OCI-M2 (cell line): ENCODE data around the gene ZFAND2B.
"Not testable (repeated sequence)": the region's sequence is repeated elsewhere in the genome, so short reads cannot be mapped to it uniquely, and the experiment has no call there.

ENCODE experiments used
- DNase-seq: peaks from one replicate; lab custom pipeline; 2025; ENCODE audit not compliant: unreplicated experiment; lab: John Stamatoyannopoulos, UW

The ZFAND2B gene

DNA sequence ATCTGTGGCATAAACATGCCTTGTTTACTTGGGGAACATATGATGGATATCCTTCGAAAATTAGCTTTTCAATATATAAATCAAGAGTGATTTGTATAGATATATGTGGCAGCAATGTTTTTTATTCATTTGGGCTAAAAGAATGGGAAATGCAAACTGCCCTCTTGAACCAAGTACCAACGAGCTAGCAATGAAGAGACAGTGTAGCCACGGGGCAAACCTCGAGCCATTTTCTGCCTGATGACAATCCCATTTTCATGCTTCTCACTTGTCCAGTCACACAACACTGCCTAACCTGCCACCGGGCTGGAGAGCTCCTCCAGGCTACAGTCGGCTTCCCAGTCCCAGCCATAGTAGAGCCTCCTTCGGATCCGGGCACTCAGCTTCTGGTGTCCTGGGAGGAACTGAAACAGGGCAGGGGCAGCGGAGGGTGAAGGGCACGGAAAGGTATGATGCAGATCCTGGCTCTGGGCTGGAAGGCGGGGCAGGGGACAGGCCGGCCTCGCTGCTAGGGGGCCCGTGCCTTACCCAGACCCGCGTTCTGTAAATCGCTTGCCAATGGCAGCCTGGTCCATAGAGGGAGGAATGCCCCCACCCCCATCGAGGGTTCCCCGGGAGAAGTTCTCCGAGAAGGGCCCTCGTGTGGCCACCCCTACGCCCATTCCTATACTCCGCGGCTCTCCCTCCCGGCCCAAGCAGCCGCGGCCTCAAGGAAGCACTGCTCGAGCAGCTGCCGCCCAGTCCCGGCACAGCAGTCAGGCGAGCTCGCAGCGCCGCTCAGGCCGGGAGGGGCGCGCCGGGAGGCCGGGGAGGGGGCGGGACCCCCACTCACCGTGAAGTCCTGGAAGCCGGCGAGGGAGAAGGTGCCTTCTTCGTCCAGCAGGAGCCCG lies 30.4 kb upstream of the ZFAND2B start:
- no peak for DNase-seq

DNA sequence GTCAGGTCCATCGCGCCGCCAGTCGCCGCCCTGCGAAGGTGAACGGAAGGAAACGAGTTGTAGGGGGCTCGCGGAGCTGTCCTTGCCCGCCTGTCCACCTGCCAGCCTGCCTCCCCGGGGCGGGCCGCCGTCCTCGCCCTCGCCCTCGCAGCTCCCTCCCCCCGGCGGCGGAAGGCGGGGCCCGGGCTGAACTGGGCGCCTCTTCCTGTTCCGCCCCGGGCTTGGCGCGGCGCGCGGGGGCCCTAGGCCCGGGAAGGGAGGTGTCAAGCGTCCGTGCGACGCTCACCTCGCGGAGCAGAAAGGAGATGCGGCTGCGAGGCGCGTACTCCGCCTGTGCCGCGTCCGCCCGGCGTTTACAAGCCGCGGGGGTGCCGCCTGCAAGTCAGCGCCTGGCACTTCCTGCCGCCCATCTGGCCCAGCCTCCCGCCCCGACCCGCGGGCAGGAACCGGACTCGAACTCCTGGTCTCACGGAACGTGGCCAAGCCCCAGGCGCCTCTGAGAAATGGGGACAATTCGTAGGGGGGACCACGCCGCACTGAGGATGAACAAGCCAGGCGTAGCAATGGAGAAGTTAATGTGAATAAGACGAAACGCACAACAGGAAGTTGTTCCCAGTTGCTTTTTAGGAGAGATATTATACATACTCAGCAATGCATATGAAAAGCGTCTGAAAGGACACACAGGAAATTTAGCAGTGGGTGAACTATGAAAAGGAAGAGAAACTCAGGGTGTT lies 29.6 kb upstream of the ZFAND2B start, which contains the start of gene CNPPD1:
Gene CNPPD1, minus strand, starts transcription at position 108 of the 734 bp plus-strand sequence. Its CDS starts 97 bp downstream, at position 11.
- no peak for DNase-seq

DNA sequence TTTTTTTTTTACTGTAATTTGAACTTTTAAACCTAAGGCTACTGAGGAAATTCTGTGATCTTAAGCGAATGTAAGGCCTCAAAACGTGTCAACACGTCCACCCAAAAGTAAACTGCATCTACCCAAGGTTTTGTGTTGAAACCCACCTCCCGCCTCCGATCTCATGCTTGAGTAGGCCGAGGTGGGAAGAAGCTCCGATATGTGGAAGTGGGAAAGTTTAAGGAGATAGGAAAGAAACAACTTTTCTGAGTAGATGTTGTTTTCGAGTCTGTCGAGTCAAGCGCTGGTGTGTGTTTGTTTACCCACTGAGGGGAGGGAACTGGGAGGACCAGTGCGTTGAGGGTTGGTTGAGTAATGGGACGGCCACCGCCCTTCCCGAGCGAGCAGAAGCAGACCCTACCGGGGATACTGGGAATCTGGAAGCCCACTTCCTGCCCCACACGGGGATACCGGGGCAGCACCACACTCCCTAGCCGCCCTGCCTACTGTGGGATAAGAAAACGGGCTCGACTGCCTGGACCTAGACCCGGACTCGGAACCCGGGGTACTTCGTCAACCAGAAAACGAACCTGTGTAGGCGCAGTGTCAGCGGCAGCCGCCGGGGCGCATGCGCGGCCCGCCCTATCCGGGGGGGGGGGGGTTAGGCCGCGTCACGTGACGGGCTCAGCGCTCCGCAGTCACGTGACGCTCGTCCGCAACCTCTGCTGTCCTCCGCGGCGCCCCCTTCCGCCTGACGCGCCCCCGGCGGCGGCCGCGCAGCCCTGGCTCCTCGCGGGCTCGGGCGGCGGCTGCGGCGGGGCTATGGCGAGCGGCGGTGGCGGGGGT lies 28.8 kb upstream of the ZFAND2B start, which contains the start of gene RETREG2:
Gene RETREG2, plus strand, starts transcription at position 724 of the 825 bp plus-strand sequence. Its CDS starts 78 bp downstream, at position 802.
- DNase-seq, result peak; percentile 16

DNA sequence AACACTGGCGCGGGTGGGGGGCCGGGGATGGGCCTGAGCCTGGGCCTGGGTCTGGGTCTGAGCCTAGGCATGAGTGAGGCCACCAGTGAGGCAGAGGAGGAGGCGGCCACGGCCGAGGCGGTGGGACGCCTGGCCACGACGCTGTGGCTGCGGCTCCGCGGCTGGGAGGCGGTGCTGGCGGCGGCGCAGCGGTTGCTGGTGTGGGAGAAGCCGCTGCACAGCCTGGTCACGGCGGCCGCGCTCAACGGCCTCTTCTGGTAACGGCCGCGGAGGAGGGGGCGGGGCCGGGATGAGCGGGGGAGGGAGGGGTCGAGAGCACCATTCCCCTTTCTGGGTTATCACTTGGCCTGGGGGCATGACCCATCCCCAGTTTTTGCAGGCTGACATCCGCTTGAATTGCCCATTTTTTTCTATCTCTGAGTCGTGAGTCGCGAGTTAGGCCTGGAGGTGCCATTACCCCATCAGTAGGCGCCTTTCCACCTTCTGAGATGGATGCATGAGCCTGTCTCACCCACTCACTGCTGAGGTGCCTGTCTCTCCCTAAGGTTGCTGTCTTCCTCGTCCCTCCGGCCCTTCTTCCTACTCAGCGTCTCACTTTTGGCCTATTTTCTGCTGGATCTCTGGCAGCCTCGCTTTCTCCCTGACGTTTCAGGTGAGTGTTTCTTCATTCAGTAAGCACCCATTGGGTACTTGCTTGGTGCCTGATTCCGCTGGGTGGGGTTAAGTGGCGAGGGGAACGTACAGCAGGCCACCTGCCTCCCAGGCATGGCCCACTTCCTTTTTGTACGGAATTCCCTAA lies 28.0 kb upstream of the ZFAND2B start:
- peak; percentile 8 for DNase-seq

DNA sequence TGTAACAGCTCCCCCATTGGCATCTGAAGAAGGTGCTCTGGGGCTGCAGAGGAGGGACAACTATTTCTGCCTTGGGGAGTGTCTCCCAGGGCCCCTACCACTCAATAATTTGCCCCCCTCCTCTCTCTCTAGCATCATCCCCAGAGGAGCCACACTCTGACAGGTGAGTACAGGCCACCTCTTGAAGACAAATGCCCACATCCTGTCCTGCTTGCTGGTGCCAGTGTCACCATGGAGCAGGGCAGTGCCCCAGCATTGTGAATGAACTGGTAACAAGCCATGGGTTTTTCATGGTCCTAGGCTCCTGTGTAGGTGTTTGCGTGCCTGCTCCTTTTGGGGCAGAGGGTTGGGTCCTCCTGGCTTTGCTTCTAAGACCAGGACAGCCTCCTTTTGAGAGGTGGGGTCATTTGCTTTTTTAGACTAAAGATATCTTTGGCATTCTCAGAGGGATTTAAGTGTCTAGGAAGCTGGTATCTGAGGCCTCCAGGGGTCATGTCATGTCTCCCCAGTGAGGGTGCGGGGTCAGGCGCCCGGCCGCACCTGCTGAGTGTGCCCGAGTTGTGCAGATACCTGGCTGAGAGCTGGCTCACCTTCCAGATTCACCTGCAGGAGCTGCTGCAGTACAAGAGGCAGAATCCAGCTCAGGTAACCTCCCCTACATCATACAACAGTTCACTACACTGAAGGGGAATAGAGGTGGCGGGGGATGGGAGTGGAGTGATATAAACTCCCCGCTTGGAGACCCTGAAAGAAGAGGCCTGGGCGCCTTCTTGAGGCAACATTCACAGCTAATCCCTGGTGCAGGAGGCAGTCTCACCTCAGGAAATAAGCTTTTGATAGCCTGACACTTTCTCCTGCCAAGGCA lies 26.7 kb upstream of the ZFAND2B start:
- no peak for DNase-seq

DNA sequence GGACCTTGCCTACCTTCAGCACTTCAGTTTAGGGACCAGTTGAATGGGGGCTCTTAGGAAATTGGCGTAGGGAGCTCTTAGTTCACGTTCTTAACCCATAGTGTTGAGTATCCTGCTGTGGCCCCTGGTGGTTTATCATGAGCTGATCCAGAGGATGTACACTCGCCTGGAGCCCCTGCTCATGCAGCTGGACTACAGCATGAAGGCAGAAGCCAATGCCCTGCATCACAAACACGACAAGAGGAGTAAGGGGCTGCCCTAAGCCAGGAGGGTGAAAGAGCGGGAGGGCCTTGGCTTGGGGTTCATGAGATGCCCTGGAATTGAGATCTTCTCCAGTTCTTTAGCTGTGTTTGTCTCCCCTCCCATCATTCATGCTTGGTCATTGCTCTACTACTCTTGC lies 25.6 kb upstream of the ZFAND2B start:
- DNase-seq, result no peak

DNA sequence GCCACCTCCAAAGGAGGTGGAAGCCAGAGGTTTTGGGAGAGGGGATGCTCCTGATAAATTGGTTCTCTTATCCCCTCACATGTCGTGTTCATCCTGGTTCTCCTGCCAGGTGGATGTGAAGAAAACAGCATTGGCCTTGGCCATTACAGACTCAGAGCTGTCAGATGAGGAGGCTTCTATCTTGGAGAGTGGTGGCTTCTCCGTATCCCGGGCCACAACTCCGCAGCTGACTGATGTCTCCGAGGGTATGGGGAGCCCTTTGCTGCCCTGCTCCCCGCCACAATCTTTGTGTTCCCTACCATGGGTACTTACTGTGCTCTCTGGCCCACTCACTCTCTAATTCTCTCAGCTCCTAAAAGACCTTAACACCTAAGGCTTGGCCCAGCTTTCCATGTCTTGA lies 25.1 kb upstream of the ZFAND2B start:
- DNase-seq, result no peak

DNA sequence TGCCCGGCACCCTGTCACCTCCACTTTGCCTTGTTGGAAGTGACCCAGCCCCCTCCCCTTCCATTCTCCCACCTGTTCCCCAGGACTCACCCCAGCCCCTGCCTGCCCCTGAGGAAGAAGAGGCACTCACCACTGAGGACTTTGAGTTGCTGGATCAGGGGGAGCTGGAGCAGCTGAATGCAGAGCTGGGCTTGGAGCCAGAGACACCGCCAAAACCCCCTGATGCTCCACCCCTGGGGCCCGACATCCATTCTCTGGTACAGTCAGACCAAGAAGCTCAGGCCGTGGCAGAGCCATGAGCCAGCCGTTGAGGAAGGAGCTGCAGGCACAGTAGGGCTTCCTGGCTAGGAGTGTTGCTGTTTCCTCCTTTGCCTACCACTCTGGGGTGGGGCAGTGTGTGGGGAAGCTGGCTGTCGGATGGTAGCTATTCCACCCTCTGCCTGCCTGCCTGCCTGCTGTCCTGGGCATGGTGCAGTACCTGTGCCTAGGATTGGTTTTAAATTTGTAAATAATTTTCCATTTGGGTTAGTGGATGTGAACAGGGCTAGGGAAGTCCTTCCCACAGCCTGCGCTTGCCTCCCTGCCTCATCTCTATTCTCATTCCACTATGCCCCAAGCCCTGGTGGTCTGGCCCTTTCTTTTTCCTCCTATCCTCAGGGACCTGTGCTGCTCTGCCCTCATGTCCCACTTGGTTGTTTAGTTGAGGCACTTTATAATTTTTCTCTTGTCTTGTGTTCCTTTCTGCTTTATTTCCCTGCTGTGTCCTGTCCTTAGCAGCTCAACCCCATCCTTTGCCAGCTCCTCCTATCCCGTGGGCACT lies 24.0 kb upstream of the ZFAND2B start:
- DNase-seq, result no peak

DNA sequence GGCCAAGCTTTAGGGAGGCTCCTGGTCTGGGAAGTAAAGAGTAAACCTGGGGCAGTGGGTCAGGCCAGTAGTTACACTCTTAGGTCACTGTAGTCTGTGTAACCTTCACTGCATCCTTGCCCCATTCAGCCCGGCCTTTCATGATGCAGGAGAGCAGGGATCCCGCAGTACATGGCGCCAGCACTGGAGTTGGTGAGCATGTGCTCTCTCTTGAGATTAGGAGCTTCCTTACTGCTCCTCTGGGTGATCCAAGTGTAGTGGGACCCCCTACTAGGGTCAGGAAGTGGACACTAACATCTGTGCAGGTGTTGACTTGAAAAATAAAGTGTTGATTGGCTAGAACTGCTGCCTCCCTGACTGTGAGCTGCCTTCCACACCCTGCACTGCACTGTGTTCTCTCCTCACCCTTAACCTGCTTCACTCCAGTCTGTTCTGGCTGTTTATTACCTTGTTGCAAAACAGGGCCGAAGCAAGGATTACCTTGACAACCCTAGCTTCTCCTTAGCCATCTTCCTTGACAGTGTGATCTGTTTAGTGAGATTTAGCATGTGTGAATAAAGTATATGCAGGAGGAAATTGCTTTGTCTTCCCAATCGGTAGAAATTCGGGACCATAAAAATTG lies 23.3 kb upstream of the ZFAND2B start:
- DNase-seq, result no peak

DNA sequence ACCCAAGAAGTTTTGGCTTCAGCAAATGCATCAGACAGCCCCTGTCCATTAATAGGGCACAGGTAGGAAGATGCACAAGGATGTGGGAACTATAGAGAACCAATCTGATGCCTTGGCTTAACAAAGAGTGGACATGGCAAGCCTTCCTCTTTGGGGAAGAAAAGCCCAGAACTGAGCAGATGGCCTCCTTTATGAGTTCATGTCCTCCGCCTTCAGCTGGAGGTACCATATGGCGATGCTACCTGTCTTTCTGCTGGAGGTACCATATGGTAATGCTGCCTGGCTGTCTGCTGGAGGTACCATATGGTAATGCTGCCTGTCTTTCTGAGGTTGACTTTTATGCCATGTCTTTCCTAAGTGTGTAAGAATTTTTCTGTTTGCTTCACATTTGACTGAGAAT lies 22.5 kb upstream of the ZFAND2B start:
- DNase-seq, result no peak

DNA sequence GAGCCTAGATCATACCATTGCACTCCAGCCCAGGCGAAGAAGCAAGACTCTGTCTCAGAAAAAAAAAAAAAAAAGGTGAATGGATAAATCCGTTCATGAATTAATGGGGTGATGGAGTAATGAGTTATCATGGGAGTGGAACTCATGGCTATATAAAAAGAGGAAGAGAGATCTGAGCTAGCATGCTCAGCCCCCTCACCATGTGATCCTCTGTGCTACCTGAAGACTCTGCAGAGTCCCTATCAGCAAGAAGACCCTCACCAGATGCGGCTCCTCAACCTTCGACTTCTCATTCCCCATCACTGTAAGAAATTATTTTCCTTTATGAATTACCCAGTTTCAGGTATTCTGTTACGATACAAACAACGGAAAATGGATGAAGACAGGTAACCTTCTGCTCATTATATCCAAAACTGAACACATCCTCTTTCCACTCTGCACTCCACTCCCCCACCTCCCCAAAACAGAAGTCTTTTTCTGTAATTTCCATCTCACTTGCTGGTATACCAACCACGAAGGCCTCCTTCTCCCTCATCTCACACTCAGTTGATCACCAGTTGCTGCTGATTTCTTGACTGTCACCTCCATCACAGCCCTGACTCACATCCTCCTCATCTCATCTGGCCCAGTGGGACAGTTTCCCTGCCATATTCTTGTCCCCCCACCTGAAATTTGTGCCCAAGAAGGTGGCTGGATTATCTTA lies 19.7 kb upstream of the ZFAND2B start:
- DNase-seq, result no peak

DNA sequence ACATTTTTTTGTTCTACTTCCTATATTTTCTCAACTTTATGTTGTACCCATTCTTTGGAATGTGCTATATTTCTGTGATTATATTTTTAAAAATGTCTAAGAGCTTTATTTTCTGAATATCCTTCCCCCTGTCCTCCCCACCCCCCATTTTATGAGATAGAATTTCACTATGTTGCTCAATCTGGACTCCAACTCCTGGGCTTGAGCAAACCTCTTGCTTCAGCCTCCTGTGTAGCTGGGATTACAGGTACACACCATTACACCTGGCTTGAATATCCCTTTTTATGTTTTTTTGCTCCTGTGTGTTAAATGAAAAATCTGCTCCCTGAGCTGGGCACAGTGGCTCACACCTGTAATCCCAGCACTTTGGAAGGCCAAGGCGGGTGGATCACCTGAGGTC lies 9.2 kb upstream of the ZFAND2B start:
- no peak for DNase-seq

DNA sequence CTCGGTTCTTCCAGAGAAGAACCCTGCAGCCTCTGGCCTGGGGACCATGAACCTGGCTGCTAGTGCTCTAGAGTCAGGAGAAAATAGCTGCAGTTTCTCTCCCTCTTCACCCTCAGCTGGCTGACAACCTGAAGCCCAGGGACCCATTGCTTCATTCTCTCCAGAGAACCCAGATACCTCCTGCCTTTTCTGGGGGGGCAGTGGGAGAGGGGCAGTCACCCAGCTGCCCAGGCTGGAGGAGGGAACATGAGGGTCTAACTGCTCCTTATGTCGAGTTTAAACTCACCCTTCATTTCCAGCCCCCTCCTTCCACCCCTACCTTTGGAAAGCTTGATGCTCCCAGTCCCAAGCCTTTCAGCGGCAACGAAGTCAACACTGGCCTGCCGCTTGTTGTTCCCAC lies 7.6 kb upstream of the ZFAND2B start:
- DNase-seq, result no peak

DNA sequence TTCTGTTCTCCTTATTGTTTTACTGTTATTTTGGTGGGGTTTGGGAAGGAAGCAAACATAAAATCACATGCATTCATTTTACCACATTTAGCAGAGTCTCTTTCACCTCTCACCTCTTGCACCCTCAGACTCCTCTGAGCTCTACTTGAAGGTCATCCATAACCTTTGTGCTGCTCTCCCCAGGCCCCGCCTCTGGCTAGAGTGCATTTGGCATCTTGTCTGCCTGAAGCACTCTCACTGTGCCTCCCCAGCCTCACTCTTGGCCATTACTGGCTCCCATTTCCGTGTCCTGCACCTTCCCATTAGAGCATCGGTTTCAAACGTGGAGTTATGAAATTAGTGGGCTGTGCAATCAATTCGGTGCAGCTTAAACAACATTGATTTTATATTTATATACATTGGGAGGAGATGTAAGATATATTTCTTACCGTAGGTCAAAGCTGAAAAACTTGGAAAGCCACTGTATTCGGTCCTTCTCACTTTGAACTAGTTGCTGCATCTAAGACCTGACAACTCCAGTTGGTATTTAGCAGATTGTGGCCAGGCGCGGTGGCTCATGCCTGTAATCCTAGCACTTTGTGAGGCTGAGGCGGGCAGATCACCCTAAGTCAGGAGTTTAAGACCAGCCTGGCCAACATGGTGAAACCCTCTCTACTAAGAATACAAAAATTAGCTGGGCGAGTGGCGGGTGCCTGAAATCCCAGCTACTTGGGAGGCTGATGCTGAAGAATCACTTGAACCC lies 6.9 kb upstream of the ZFAND2B start:
- no peak for DNase-seq

DNA sequence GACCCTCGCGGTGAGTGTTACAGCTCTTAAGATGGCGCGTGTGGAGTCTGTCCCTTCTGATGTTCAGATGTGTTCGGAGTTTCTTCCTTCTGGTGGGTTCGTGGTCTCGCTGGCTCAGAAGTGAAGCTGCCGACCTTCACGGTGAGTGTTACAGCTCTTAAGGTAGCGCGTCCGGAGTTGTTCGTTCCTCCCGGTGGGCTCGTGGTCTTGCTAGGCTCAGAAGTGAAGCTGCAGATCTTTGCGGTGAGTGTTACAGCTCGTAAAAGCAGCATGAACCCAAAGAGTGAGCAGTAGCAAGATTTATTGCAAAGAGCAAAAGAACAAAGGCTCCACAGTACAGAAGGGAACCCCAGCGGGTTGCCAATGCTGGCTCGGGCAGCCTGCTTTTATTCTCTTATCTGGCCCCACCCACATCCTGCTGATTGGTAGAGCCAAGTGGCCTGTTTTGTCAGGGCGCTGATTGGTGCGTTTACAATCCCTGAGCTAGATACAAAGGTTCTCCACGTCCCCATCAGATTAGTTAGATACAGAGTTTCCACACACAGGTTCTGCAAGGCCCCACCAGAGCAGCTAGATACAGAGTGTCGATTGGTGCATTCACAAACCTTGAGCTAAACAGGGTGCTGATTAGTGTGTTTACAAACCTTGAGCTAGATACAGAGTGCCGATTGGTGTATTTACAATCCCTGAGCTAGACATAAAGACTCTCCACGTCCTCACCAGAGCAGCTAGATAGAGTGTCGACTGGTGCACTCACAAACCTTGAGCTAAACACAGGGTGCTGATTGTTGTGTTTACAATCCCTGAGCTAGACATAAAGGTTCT lies 5.9 kb upstream of the ZFAND2B start:
- not testable (repeated sequence) for DNase-seq

DNA sequence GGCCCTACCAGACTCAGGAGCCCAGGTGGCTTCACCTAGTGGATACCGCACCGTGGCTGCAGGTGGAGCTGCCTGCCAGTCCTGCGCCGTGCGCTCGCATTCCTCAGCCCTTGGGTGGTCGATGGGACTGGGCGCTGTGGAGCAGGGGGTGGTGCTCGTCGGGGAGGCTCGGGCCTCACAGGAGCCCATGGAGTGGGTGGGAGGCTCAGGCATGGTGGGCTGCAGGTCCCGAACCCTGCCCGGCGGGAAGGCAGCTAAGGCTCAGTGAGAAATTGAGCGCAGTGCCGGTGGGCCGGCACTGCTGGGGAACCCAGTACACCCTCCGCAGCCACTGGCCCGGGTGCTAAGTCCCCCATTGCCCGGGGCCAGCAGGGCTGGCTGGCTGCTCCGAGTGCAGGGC lies 5.3 kb upstream of the ZFAND2B start:
- DNase-seq, result not testable (repeated sequence)
